HCT116 (cell line): ENCODE data around the gene DCP2. TPM values are rescaled to one million over a fixed set of nuclear protein-coding genes. Genes with fewer than 3 reads are reported as not detected.

Source experiments
- ATAC-seq: fragments of 200-7000 bp; cut with Tn5 transposase; 2 replicates; pipeline ENCODE4 v1.9.1; 2020; ENCODE audit warnings: mild to moderate bottlenecking, moderate library complexity
- BruUV-seq: library from RNA; stranded (reverse); fragments of 400-500 nt; replicated peaks from 2 replicates; lab custom pipeline; 2021; lab: Mats Ljungman, UMichigan
- CTCF ChIA-PET: fragments of 300-600 bp; sonication (Branson Sonifier 250); formaldehyde crosslinking; loops from one replicate; lab custom pipeline; 2021; ENCODE audit warnings: antibody characterized with exemption; lab: Charles Lee
- POLR2A ChIA-PET: fragments of 300-600, 350-600 bp; sonication (Branson Sonifier 250); formaldehyde crosslinking; loops from one replicate; lab custom pipeline; 2021; ENCODE audit warnings: antibody characterized with exemption; lab: Charles Lee
- RAD21 ChIA-PET, 2 experiments: fragments of 300-600 bp; sonication (Branson Sonifier 250); formaldehyde crosslinking; loops; one replicate each; lab custom pipeline; 2023; ENCODE audit warnings: low total read pairs in 2 of 2; ENCODE audit not compliant: uncharacterized antibody in 2 of 2, unreplicated experiment in 2 of 2, low non-redundant PET in 1 of 2; lab: Charles Lee
- DNase-seq: peaks from one replicate; pipeline ENCODE4 v3.0.0-alpha.2; 2010; ENCODE audit warnings: low read depth, low spot score
- H2AFZ ChIP-seq: fragments of 200-600 bp; shearing (Covaris generic), sonication (generic); 2 replicates; pipeline ENCODE4 v1.6.1; 2017; ENCODE audit warnings: low read depth, mixed run types, mixed read lengths, antibody characterized with exemption, low read length; ENCODE audit not compliant: poor library complexity, severe bottlenecking
- H3K27ac ChIP-seq: 2 replicates; pipeline ENCODE4 v1.5.1; 2012; ENCODE audit warnings: low read depth, low read length
- H3K27me3 ChIP-seq: fragments of 200-600 bp; sonication (generic); 2 replicates; pipeline ENCODE4 v1.6.1; 2016; ENCODE audit warnings: mixed run types, low read length, mixed read lengths; ENCODE audit not compliant: insufficient read depth
- H3K36me3 ChIP-seq, 2 experiments: fragments of 200-500 bp in 1 of 2; fragments of 200-600 bp in 1 of 2; sonication (Bioruptor generic) in 1 of 2; sonication (generic) in 1 of 2; 2 replicates each; pipeline versions ENCODE4 v1.5.1 to v1.6.1; 2014 to 2016; ENCODE audit warnings: low read length in 2 of 2, inconsistent platforms in 1 of 2, mixed read lengths in 1 of 2, mixed run types in 1 of 2; ENCODE audit not compliant: insufficient read depth in 2 of 2, control insufficient read depth in 1 of 2
- H3K4me1 ChIP-seq, 2 experiments: fragments of 200-600 bp in 1 of 2; sonication (generic) in 1 of 2; 2 replicates each; pipeline versions ENCODE4 v1.5.1 to v1.6.1; 2012 to 2017; ENCODE audit warnings: low read length in 2 of 2, inconsistent platforms in 1 of 2, mild to moderate bottlenecking in 1 of 2, mixed read lengths in 1 of 2, mixed run types in 1 of 2, moderate library complexity in 1 of 2; ENCODE audit not compliant: insufficient read depth in 2 of 2, control insufficient read depth in 1 of 2
- H3K4me2 ChIP-seq: fragments of 200-600 bp; sonication (generic); 2 replicates; pipeline ENCODE4 v1.6.1; 2017; ENCODE audit warnings: mixed run types, low read length, mixed read lengths
- H3K4me3 ChIP-seq, 2 experiments: fragments of 200-600 bp in 1 of 2; sonication (generic) in 1 of 2; replicated peaks in 1 of 2; 2 replicates each; pipeline ENCODE4 v1.5.1; 2011 to 2016; ENCODE audit warnings: low read length in 2 of 2, control low read depth in 1 of 2, low read depth in 1 of 2, mild to moderate bottlenecking in 1 of 2, mixed read lengths in 1 of 2, mixed run types in 1 of 2
- H3K79me2 ChIP-seq: fragments of 200-600 bp; sonication (generic); 2 replicates; pipeline ENCODE4 v1.6.1; 2017; ENCODE audit warnings: mild to moderate bottlenecking, mixed run types, low read length, moderate library complexity, mixed read lengths; ENCODE audit not compliant: insufficient read depth
- H3K9ac ChIP-seq: fragments of 200-600 bp; sonication (generic); 2 replicates; pipeline ENCODE4 v1.6.1; 2016; ENCODE audit warnings: low read length, mixed read lengths
- H3K9me2 ChIP-seq: fragments of 200-600 bp; sonication (generic), shearing (Covaris generic); 2 replicates; pipeline ENCODE4 v1.6.1; 2017; ENCODE audit warnings: mixed run types, mild to moderate bottlenecking, moderate library complexity; ENCODE audit not compliant: insufficient read depth
- H3K9me3 ChIP-seq, 2 experiments: fragments of 200-500 bp in 1 of 2; fragments of 200-600 bp in 1 of 2; sonication (Bioruptor generic) in 1 of 2; sonication (generic) in 1 of 2; 2 replicates each; pipeline ENCODE4 v1.6.1; 2014 to 2017; ENCODE audit warnings: low read length in 2 of 2, mixed read lengths in 2 of 2, inconsistent platforms in 1 of 2, low read depth in 1 of 2, mild to moderate bottlenecking in 1 of 2, mixed run types in 1 of 2, moderate library complexity in 1 of 2; ENCODE audit not compliant: control insufficient read depth in 1 of 2, insufficient read depth in 1 of 2
- H4K20me1 ChIP-seq: fragments of 200-600 bp; sonication (generic), shearing (Covaris generic); 2 replicates; pipeline ENCODE4 v1.6.1; 2017; ENCODE audit warnings: mixed run types, mild to moderate bottlenecking, moderate library complexity; ENCODE audit not compliant: insufficient read depth
- ELF1 ChIP-seq: IDR thresholded peaks from 2 replicates; pipeline ENCODE4 v1.6.1; 2012; ENCODE audit warnings: low read depth, borderline replicate concordance
- EZH2 ChIP-seq: fragments of 200-600 bp; sonication (generic); IDR thresholded peaks from 2 replicates; pipeline ENCODE4 v1.6.1; 2017; ENCODE audit warnings: antibody characterized with exemption, mixed run types
- EZH2phosphoT487 ChIP-seq: fragments of 200-600 bp; IDR thresholded peaks from 2 replicates; pipeline ENCODE4 v1.6.1; 2018; ENCODE audit warnings: antibody characterized with exemption, borderline replicate concordance
- FOSL1 ChIP-seq: IDR thresholded peaks from 2 replicates; pipeline ENCODE4 v1.6.1; 2012; ENCODE audit warnings: low read depth
- MAX ChIP-seq: IDR thresholded peaks from 2 replicates; pipeline ENCODE4 v1.6.1; 2012
- RAD21 ChIP-seq: IDR thresholded peaks from 2 replicates; pipeline ENCODE4 v1.6.1; 2012; ENCODE audit warnings: low read depth, mild to moderate bottlenecking
- SP1 ChIP-seq: IDR thresholded peaks from 2 replicates; pipeline ENCODE4 v1.6.1; 2012; ENCODE audit warnings: low read depth
- TCF7L2 ChIP-seq: IDR thresholded peaks from 2 replicates; pipeline ENCODE4 v1.7.0; 2011; ENCODE audit warnings: borderline replicate concordance, inconsistent platforms; ENCODE audit not compliant: insufficient read depth, insufficient read length; ENCODE audit errors: extremely low read depth
- YY1 ChIP-seq: IDR thresholded peaks from 2 replicates; pipeline ENCODE4 v1.6.1; 2011; ENCODE audit warnings: low read length, low read depth, moderate library complexity, mild to moderate bottlenecking; ENCODE audit not compliant: insufficient replicate concordance; ENCODE audit errors: extremely low read depth
- ZBTB33 ChIP-seq: IDR thresholded peaks from 2 replicates; pipeline ENCODE4 v1.6.1; 2011; ENCODE audit warnings: mild to moderate bottlenecking, low read length, moderate library complexity; ENCODE audit not compliant: insufficient replicate concordance; ENCODE audit errors: extremely low read depth
- ZFX ChIP-seq: fragments of 450-650 bp; IDR thresholded peaks from 2 replicates; pipeline ENCODE4 v1.6.1; 2017
- intact Hi-C: fragments of 100-400 bp; cut with micrococcal nuclease; formaldehyde crosslinking; loops from 2 replicates; pipeline ENCODE4 v1.10.0; 2022
- total RNA-seq: library from RNA; stranded (reverse); gene quantifications from one replicate; pipeline ENCODE4 v1.2.1, GENCODE V29; 2021; ENCODE audit not compliant: unreplicated experiment

The DCP2 gene
- total RNA-seq, 1 experiment from 2014 or later, result 57.1 TPM

GRCh38 chr5:113038136-113038535 is 61.5 kb downstream of the DCP2 start:
- ATAC-seq (no peak), DNase-seq (no peak)
- Histone ChIP-seq H3K9me2 (no peaks in the 10 kb centered on the region), H3K79me2 (no peaks in the 10 kb centered on the region), H3K4me3 (no peak overlapping the region), H4K20me1 (no peaks in the 10 kb centered on the region), H3K4me1 (peaks cover 0 to 14% of the 10 kb centered on the region in 2 experiments; a peak in 2 of 4 replicates), H3K4me2 (peak overlapping the region; percentile 32; the same call in 1 of the 2 replicates), H3K36me3 (0 out of 4 replicates have a peak, but pooled peaks cover 0 to 4% of the 10 kb centered on the region in 2 experiments), H3K27ac (no peak overlapping the region), H2AFZ (no peak overlapping the region), H3K27me3 (no peaks in the 10 kb centered on the region), H3K9ac (no peak overlapping the region), H3K9me3 (no peaks in the 10 kb centered on the region)
- intact Hi-C loops, result no loop called here
- ChIA-PET POLR2A (no interaction called here), CTCF (interaction anchor here (1.0 kb wide), 1 partner anchor 42 kb away, joined by 3 read pairs; no protein-coding TSS in a partner anchor), RAD21 (no interaction called here)
- no peak for TF ChIP-seq EZH2phosphoT487
- TF ChIP-seq RAD21, result no peak
- TF ChIP-seq EZH2, result no peak
- TF ChIP-seq SP1, result no peak
- no peak for TF ChIP-seq ELF1
- TF ChIP-seq ZBTB33, result no peak
- TF ChIP-seq FOSL1, result no peak
- TF ChIP-seq TCF7L2, result no peak
- no peak for TF ChIP-seq YY1
- TF ChIP-seq MAX, result no peak
- TF ChIP-seq ZFX, result no peak
- BruUV-seq, result no TSS peak
